ENCODE results near the gene NDUFB7.

- TF ChIP-seq POLR2A (IDR thresholded peaks at IDR 0.05), result no peak
- no peak for TF ChIP-seq CTCF (IDR thresholded peaks at IDR 0.05)
These were observed 26.2 kb downstream of the NDUFB7 start for GRCh38 chr19:14545716-14546082.
